ENCODE data around the gene SF1. TPM values are rescaled to one million over a fixed set of nuclear protein-coding genes. Genes with fewer than 3 reads are reported as not detected.

SF1 gene
- 100 to 1,000 TPM; 805 to 832 TPM for total RNA-seq
- polyA plus RNA-seq: 100 to 1,000 TPM in 1 of 2 donors, 10 to 100 TPM in 1; 48.3 to 158 TPM

GRCh38 chr11:64778473-64779298, at the start of gene SF1:
Gene SF1 (minus strand): TSS chr11:64778542. CDS start chr11:64778392, 150 bp downstream.
- DNase-seq: peak; percentile 99 to 100 (median 100)
- intact Hi-C loops (cut with micrococcal nuclease): loop anchor here (1.0 to 10.0 kb wide), 7 partner anchors 9 to 534 kb away; partner anchors contain the start of genes CDC42BPG, CDCA5, FKBP2 and MAP4K2
- Histone ChIP-seq H3K36me3 (ENCODE audit: insufficient read depth, low read length) (peaks cover 37% of the 10 kb centered on the region), H3K27ac (ENCODE audit: low read depth, low read length) (peak within 1 kb of the TSS; percentile 98), H3K4me1 (ENCODE audit: insufficient read depth, low read length) (peaks cover 57% of the 10 kb centered on the region), H3K9me3 (ENCODE audit: control insufficient read depth in 1 of 2, low read length in 2 of 2) (no peaks in the 10 kb centered on the region), H3K27me3 (ENCODE audit: insufficient read depth, low read length) (no peaks in the 10 kb centered on the region), H3K4me3 (ENCODE audit: low read length in 2 of 2) (peak within 1 kb of the TSS; percentile 94 to 98)
- Mint-ChIP-seq H3K27me3 (peaks cover 0 to 4% of the 10 kb centered on the region in 2 donors), H3K36me3 (peaks cover 37 to 46% of the 10 kb centered on the region in 2 donors), H3K9me3 (peaks cover 0 to 7% (median 0%) of the 10 kb centered on the region in 8 donors), H3K27ac (peak within 1 kb of the TSS; percentile 98 to 100 (median 98)), H3K4me1 (peaks cover 41 to 70% (median 55%) of the 10 kb centered on the region in 4 donors), H3K4me3 (peak within 1 kb of the TSS; percentile 89 to 96 (median 94))
- CTCF ChIA-PET (ENCODE audit: partially characterized antibody): interaction anchor here (0.6 to 2.3 kb wide), 15 partner anchors 9 to 507 kb away, joined by 3 to 20 read pairs (median 4); partner anchors contain the start of genes CDC42BPG, MEN1, RASGRP2 and ZNHIT2
- POLR2A ChIA-PET (ENCODE audit: partially characterized antibody): interaction anchor here (0.6 to 33.1 kb wide), 51 partner anchors 8 to 1937 kb away, joined by 3 to 1500 read pairs (median 7); partner anchors contain the start of genes ATG2A, CDC42BPG, EHD1 and FAU

GRCh38 chr11:64827451-64827839, 49.1 kb upstream of the SF1 start:
- no peaks in the 10 kb centered on the region for H3K27me3 Mint-ChIP-seq
- ChIA-PET POLR2A (ENCODE audit: partially characterized antibody) (no interaction called here), CTCF (ENCODE audit: partially characterized antibody) (no interaction called here)
- no peak overlapping the region for H3K4me3 Mint-ChIP-seq
- Histone ChIP-seq H3K9me3 (ENCODE audit: control insufficient read depth in 1 of 2, low read length in 2 of 2) (no peaks in the 10 kb centered on the region), H3K4me3 (ENCODE audit: low read length in 2 of 2) (no peak overlapping the region), H3K27ac (ENCODE audit: low read depth, low read length) (no peak overlapping the region), H3K27me3 (ENCODE audit: insufficient read depth, low read length) (no peaks in the 10 kb centered on the region), H3K4me1 (ENCODE audit: insufficient read depth, low read length) (no peaks in the 10 kb centered on the region), H3K36me3 (ENCODE audit: insufficient read depth, low read length) (no peaks in the 10 kb centered on the region)
- DNase-seq: peak in 1 of 5 donors; percentile 21
- no peaks in the 10 kb centered on the region for H3K4me1 Mint-ChIP-seq
- H3K9me3 Mint-ChIP-seq: no peaks in the 10 kb centered on the region
- H3K27ac Mint-ChIP-seq: no peak overlapping the region
- H3K36me3 Mint-ChIP-seq: peaks cover 8 to 12% of the 10 kb centered on the region in 2 donors
- intact Hi-C loops (cut with micrococcal nuclease): no loop called here

- H3K4me3 Mint-ChIP-seq: no peak overlapping the region
- DNase-seq: no peak
- no peak overlapping the region for H3K27ac Mint-ChIP-seq
- H3K27ac ChIP-seq (ENCODE audit: low read depth, low read length): no peak overlapping the region
- H3K9me3 ChIP-seq (ENCODE audit: control insufficient read depth in 1 of 2, low read length in 2 of 2): no peaks in the 10 kb centered on the region
- no peaks in the 10 kb centered on the region for H3K27me3 Mint-ChIP-seq
- H3K4me3 ChIP-seq (ENCODE audit: low read length in 2 of 2): no peak overlapping the region
- H3K36me3 Mint-ChIP-seq: peaks cover 8 to 11% of the 10 kb centered on the region in 2 donors
- no peaks in the 10 kb centered on the region for H3K9me3 Mint-ChIP-seq
- ChIA-PET POLR2A (ENCODE audit: partially characterized antibody) (no interaction called here), CTCF (ENCODE audit: partially characterized antibody) (no interaction called here)
- intact Hi-C loops (cut with micrococcal nuclease): no loop called here
- H3K36me3 ChIP-seq (ENCODE audit: insufficient read depth, low read length): no peaks in the 10 kb centered on the region
- no peaks in the 10 kb centered on the region for H3K27me3 ChIP-seq (ENCODE audit: insufficient read depth, low read length)
- no peaks in the 10 kb centered on the region for H3K4me1 ChIP-seq (ENCODE audit: insufficient read depth, low read length)
- H3K4me1 Mint-ChIP-seq: no peaks in the 10 kb centered on the region
Observed at GRCh38 chr11:64826578-64827450, 48.5 kb upstream of the SF1 start.

GRCh38 chr11:64826062-64826461, 47.7 kb upstream of the SF1 start:
- H3K9me3 Mint-ChIP-seq: no peaks in the 10 kb centered on the region
- H3K4me1 Mint-ChIP-seq: no peaks in the 10 kb centered on the region
- POLR2A ChIA-PET (ENCODE audit: partially characterized antibody): no interaction called here
- H3K27ac ChIP-seq (ENCODE audit: low read depth, low read length): no peak overlapping the region
- no peak overlapping the region for H3K27ac Mint-ChIP-seq
- H3K36me3 ChIP-seq (ENCODE audit: insufficient read depth, low read length): no peaks in the 10 kb centered on the region
- no peaks in the 10 kb centered on the region for H3K27me3 ChIP-seq (ENCODE audit: insufficient read depth, low read length)
- H3K27me3 Mint-ChIP-seq: no peaks in the 10 kb centered on the region
- H3K4me1 ChIP-seq (ENCODE audit: insufficient read depth, low read length): no peaks in the 10 kb centered on the region
- no peak overlapping the region for H3K4me3 Mint-ChIP-seq
- H3K9me3 ChIP-seq (ENCODE audit: control insufficient read depth in 1 of 2, low read length in 2 of 2): no peaks in the 10 kb centered on the region
- no peak overlapping the region for H3K4me3 ChIP-seq (ENCODE audit: low read length in 2 of 2)
- intact Hi-C loops (cut with micrococcal nuclease): no loop called here
- CTCF ChIA-PET (ENCODE audit: partially characterized antibody): no interaction called here
- DNase-seq: peak in 1 of 5 donors; percentile 5
- peaks cover 8 to 10% of the 10 kb centered on the region in 2 donors for H3K36me3 Mint-ChIP-seq

- Histone ChIP-seq H3K27me3 (ENCODE audit: insufficient read depth, low read length) (no peaks in the 10 kb centered on the region), H3K4me3 (ENCODE audit: low read length in 2 of 2) (no peak overlapping the region), H3K9me3 (ENCODE audit: control insufficient read depth in 1 of 2, low read length in 2 of 2) (no peaks in the 10 kb centered on the region), H3K4me1 (ENCODE audit: insufficient read depth, low read length) (no peaks in the 10 kb centered on the region), H3K36me3 (ENCODE audit: insufficient read depth, low read length) (no peaks in the 10 kb centered on the region), H3K27ac (ENCODE audit: low read depth, low read length) (no peak overlapping the region)
- CTCF ChIA-PET (ENCODE audit: partially characterized antibody): no interaction called here
- Mint-ChIP-seq H3K27ac (no peak overlapping the region), H3K27me3 (no peaks in the 10 kb centered on the region), H3K9me3 (no peaks in the 10 kb centered on the region), H3K4me3 (no peak overlapping the region), H3K4me1 (no peaks in the 10 kb centered on the region), H3K36me3 (peaks cover 8 to 10% of the 10 kb centered on the region in 2 donors)
- POLR2A ChIA-PET (ENCODE audit: partially characterized antibody): no interaction called here
- DNase-seq: peak in 1 of 5 donors; percentile 7
- intact Hi-C loops (cut with micrococcal nuclease): no loop called here
Observed at GRCh38 chr11:64823568-64824119, 45.3 kb upstream of the SF1 start.

GRCh38 chr11:64817476-64817875, 39.1 kb upstream of the SF1 start:
- H3K4me3 ChIP-seq (ENCODE audit: low read length in 2 of 2): no peak overlapping the region
- intact Hi-C loops (cut with micrococcal nuclease): no loop called here
- no peaks in the 10 kb centered on the region for H3K36me3 Mint-ChIP-seq
- CTCF ChIA-PET (ENCODE audit: partially characterized antibody): no interaction called here
- no peaks in the 10 kb centered on the region for H3K4me1 ChIP-seq (ENCODE audit: insufficient read depth, low read length)
- H3K4me3 Mint-ChIP-seq: no peak overlapping the region
- H3K4me1 Mint-ChIP-seq: no peaks in the 10 kb centered on the region
- no peaks in the 10 kb centered on the region for H3K27me3 ChIP-seq (ENCODE audit: insufficient read depth, low read length)
- H3K27me3 Mint-ChIP-seq: no peaks in the 10 kb centered on the region
- H3K9me3 Mint-ChIP-seq: no peaks in the 10 kb centered on the region
- no peaks in the 10 kb centered on the region for H3K36me3 ChIP-seq (ENCODE audit: insufficient read depth, low read length)
- POLR2A ChIA-PET (ENCODE audit: partially characterized antibody): no interaction called here
- no peaks in the 10 kb centered on the region for H3K9me3 ChIP-seq (ENCODE audit: control insufficient read depth in 1 of 2, low read length in 2 of 2)
- no peak for DNase-seq
- H3K27ac Mint-ChIP-seq: no peak overlapping the region
- no peak overlapping the region for H3K27ac ChIP-seq (ENCODE audit: low read depth, low read length)
